Measurements from ENCODE around the gene KRT75.
"Not testable (repeated sequence)": the region's sequence is repeated elsewhere in the genome, so short reads cannot be mapped to it uniquely, and the experiment has no call there.

KRT75 gene

DNA sequence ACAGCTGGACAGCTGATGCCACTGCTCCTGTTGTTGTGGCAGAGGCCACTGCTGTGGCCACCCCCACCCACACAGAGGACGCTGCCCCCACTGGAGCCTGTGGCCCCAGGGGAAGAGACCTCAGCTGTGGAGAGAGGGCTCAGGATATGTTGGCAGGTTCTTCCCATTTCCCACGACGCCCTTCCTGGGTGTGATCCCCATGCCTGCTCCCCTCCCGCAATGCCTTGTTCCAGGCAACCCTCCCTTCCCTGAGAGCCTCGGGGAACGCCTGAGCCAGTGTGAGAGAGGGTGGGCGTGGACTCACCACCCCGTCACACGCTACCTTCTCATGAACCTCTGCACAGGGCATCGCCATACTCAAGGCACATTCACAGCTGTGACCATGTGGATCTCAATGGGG lies 22.4 kb downstream of the KRT75 start:
- Histone ChIP-seq H3K36me3 (replicated peaks; ENCODE audit: low read depth, low read length) (no peaks in the 10 kb centered on the region), H3K27me3 (ENCODE audit: low read depth, low read length) (no peaks in the 10 kb centered on the region; the same call in 1 of the 2 replicates), H3K9ac (ENCODE audit: low read length) (no peak overlapping the region), H4K20me1 (ENCODE audit: insufficient read depth, low read length) (no peaks in the 10 kb centered on the region), H2AFZ (ENCODE audit: low read depth, low read length) (no peak overlapping the region), H3K9me3 (ENCODE audit: insufficient read depth, low read length) (no peaks in the 10 kb centered on the region), H3K4me2 (ENCODE audit: low read length) (no peak overlapping the region), H3K79me2 (ENCODE audit: low read length) (no peaks in the 10 kb centered on the region), H3K4me1 (ENCODE audit: low read length) (no peaks in the 10 kb centered on the region), H3K27ac (ENCODE audit: low read length) (no peak overlapping the region), H3K4me3 (ENCODE audit: low read length) (no peak overlapping the region)
- no peak for TF ChIP-seq EZH2phosphoT487 (IDR thresholded peaks at IDR 0.05; ENCODE audit: low read depth)
- TF ChIP-seq, protein P1, sequence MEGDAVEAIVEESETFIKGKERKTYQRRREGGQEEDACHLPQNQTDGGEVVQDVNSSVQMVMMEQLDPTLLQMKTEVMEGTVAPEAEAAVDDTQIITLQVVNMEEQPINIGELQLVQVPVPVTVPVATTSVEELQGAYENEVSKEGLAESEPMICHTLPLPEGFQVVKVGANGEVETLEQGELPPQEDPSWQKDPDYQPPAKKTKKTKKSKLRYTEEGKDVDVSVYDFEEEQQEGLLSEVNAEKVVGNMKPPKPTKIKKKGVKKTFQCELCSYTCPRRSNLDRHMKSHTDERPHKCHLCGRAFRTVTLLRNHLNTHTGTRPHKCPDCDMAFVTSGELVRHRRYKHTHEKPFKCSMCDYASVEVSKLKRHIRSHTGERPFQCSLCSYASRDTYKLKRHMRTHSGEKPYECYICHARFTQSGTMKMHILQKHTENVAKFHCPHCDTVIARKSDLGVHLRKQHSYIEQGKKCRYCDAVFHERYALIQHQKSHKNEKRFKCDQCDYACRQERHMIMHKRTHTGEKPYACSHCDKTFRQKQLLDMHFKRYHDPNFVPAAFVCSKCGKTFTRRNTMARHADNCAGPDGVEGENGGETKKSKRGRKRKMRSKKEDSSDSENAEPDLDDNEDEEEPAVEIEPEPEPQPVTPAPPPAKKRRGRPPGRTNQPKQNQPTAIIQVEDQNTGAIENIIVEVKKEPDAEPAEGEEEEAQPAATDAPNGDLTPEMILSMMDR (IDR thresholded peaks at IDR 0.05; ENCODE audit: low read depth, low read length), result no peak

DNA sequence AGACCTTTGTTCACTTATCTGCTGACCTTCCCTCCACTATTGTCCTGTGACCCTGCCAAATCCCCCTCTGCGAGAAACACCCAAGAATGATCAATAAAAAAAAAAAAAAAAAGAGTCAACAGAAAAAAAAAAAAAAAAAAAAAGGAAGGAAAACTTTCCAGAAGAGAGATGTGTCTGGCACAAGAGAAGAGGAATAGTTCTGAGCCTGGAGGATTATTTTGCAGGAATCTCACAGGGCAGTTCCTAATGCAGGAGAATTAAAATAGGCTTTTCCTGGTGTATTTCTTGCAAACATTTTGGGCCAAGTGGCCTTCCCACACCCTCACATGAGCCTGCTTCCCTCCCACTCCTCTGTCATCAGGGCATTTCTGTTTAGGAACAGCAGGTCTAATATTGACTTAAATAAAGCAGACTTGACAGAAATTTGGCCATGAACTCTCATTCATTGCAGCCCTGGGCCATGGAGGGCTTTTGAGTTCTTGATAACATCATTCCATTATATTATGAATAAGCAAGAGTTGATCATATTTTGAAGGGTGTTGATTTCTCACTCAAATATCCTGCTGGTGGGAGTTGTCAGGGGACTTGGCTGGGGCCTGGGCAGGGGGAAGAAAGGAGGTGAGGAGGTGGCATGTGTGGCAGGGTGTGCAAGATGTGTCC lies 23.5 kb downstream of the KRT75 start:
- H4K20me1 ChIP-seq (ENCODE audit: insufficient read depth, low read length); H3K4me2 ChIP-seq (ENCODE audit: low read length); H3K27me3 ChIP-seq (ENCODE audit: low read depth, low read length); H3K27ac ChIP-seq (ENCODE audit: low read length); H3K9ac ChIP-seq (ENCODE audit: low read length); H3K36me3 ChIP-seq (replicated peaks; ENCODE audit: low read depth, low read length); H3K9me3 ChIP-seq (ENCODE audit: insufficient read depth, low read length); H2AFZ ChIP-seq (ENCODE audit: low read depth, low read length); H3K4me3 ChIP-seq (ENCODE audit: low read length); H3K4me1 ChIP-seq (ENCODE audit: low read length); H3K79me2 ChIP-seq (ENCODE audit: low read length): not testable (repeated sequence)

DNA sequence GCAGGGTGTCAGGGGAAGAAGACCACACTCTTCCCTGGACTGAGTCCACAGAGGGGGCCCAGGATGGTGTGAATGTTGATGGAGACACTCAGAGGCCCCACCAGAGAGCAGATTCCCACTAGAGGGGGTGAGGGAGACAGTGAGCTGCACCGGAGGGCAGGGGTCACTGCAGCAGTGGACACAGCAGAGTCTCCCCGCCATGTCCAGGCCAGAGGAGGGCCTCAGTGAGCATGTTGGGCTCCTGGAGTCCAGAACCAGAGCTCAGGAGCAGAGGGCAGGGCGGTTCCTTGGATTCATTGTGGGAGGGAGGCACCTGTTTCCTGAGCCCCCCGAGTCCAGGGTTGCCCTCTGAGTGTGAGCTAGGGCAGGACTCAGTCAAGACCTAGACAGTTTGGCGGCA lies 26.3 kb downstream of the KRT75 start:
- Histone ChIP-seq H3K4me2 (ENCODE audit: low read length) (no peak overlapping the region), H3K27ac (ENCODE audit: low read length) (no peak overlapping the region), H3K4me1 (ENCODE audit: low read length) (no peaks in the 10 kb centered on the region), H3K36me3 (replicated peaks; ENCODE audit: low read depth, low read length) (no peaks in the 10 kb centered on the region), H2AFZ (ENCODE audit: low read depth, low read length) (no peak overlapping the region), H3K27me3 (ENCODE audit: low read depth, low read length) (0 out of 2 replicates have a peak, but pooled peaks cover 4% of the 10 kb centered on the region), H3K9me3 (ENCODE audit: insufficient read depth, low read length) (no peaks in the 10 kb centered on the region), H3K4me3 (ENCODE audit: low read length) (no peak overlapping the region), H3K79me2 (ENCODE audit: low read length) (no peaks in the 10 kb centered on the region), H3K9ac (ENCODE audit: low read length) (no peak overlapping the region), H4K20me1 (ENCODE audit: insufficient read depth, low read length) (no peaks in the 10 kb centered on the region)
- TF ChIP-seq, protein P1 (IDR thresholded peaks at IDR 0.05; ENCODE audit: low read depth, low read length), result no peak
- no peak for TF ChIP-seq EZH2phosphoT487 (IDR thresholded peaks at IDR 0.05; ENCODE audit: low read depth)

DNA sequence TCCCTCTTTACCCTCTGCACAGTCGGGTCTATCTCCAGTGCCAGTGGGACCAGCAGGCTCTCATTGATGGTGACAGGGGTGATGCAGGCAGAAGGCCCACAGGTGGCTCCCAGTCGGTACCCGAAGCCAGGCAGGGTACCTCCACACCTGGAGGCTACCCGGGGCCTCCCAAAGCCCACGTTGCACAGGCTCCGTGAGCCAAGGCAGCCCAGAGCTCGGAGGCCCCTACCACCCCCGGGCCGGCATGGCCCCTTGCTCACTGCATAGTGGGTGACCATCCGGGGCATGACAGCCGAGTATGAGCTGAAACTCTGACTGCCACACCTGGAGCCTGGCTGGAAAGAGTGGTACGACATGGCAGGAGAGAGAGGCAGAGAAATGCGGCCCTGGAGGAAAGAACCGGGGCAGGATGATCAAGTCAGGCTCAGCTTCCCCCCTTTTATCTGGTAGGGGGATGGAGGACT lies 28.2 kb downstream of the KRT75 start, which contains the start of gene KRT82:
TSS of gene KRT82 (minus strand) at position 414 of the 464 bp plus-strand sequence. CDS start at position 356, 58 bp downstream.
- no peaks in the 10 kb centered on the region for H3K36me3 ChIP-seq (replicated peaks; ENCODE audit: low read depth, low read length)
- H2AFZ ChIP-seq (ENCODE audit: low read depth, low read length), result no peak within 1 kb of the TSS
- no peak within 1 kb of the TSS for H3K27ac ChIP-seq (ENCODE audit: low read length)
- H4K20me1 ChIP-seq (ENCODE audit: insufficient read depth, low read length), result no peaks in the 10 kb centered on the region
- TF ChIP-seq, protein P1 (IDR thresholded peaks at IDR 0.05; ENCODE audit: low read depth, low read length), result no peak
- no peak for TF ChIP-seq EZH2phosphoT487 (IDR thresholded peaks at IDR 0.05; ENCODE audit: low read depth)
- no peak within 1 kb of the TSS for H3K9ac ChIP-seq (ENCODE audit: low read length)
- no peak within 1 kb of the TSS for H3K4me2 ChIP-seq (ENCODE audit: low read length)
- no peaks in the 10 kb centered on the region for H3K4me1 ChIP-seq (ENCODE audit: low read length)
- H3K4me3 ChIP-seq (ENCODE audit: low read length), result no peak within 1 kb of the TSS
- H3K9me3 ChIP-seq (ENCODE audit: insufficient read depth, low read length), result no peaks in the 10 kb centered on the region
- 0 out of 2 replicates have a peak, but pooled peaks cover 4% of the 10 kb centered on the region for H3K27me3 ChIP-seq (ENCODE audit: low read depth, low read length)
- H3K79me2 ChIP-seq (ENCODE audit: low read length), result no peaks in the 10 kb centered on the region

Measured in OCI-LY3 (cell line).